Globus pallidus (tissue), 1 donor: Measurements from ENCODE around the gene NEURL3.
A peak's percentile ranks its signal among the peaks of the same experiment; 100 is the strongest.

Experiments used
- DNase-seq: peaks from one replicate; pipeline ENCODE4 v3.0.0-alpha.2; 2015; ENCODE audit warnings: low spot score

Gene NEURL3

DNA sequence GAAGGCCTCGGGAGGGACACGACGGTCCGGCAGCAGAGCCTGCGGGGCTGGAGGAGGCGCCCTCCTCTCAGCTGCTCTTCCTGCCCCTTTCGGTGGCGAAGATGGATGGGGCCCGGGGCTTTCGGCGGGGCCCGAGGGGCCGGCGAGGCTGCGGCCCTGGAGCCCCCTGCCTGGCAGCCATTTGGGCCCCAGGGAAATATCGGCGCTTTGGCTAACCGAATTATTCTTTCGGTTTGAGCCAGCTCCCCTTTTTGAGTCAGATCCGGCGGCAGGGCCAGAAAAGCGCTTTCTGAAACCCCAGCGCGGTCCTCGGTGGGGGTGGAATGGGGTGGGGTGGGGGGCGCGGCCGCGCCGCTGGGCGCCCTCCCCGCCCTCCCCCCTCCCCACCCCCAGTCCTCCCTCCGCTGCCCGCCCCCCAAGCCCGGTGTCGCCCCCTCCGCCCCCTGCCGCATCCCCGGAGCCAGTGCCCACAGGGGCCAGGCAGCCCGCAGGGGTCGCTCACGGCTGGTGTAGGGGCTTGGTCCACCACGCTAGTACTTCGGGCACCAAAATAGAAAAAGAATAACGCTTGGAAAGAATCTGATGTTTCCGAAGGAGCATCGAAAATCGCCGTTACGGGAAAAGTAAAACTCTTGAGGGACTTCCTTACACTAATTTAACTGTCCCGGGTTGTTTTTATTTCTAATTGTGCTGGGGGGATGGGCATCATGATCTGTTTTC, 22.3 kb upstream of the NEURL3 start:
- no peak for DNase-seq

- no peak for DNase-seq
Measured at GRCh38 chr2:96526615-96527285, 21.6 kb upstream of the NEURL3 start.

DNA sequence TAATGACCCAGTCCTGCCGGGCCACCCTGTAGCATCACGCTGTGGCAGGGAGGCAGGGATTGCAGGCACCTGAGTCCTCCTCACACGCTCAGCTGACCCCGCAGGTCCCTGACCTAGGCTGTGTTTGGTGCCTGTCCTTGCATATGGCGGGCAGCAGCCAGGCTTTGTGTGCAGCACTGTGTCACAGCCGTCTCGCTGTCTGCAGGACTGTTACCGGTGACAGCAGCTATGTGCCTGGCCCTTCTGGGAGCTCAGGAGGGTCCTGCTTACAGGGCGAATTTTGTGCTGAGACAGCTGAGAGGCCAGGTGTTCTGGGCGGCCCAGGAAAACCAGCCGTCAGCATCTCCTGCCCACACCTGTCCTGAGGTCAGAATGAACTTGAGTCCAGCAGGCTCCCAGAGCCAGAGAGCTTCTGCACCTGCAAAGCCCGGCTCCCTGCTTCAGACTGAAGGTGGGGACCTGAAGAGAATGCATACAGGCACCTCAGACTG, 21.0 kb upstream of the NEURL3 start:
- DNase-seq, result no peak

DNA sequence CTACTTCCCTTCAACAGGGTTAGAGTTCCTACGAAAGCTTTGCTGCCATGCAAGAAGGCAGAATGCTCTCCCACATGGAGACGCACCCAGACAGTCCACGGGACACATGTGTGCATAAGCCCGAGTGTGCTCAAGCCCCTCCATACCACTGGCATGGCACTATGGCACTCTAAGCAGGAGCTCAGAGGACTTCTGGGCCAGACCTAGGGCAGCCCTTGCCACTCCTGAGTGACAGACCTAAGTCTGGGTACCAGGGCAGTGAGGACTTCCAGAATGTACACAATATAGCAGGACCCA, 20.0 kb upstream of the NEURL3 start:
- no peak for DNase-seq

- DNase-seq, result no peak
Measured at GRCh38 chr2:96524482-96525210, 19.5 kb upstream of the NEURL3 start.

- DNase-seq, result no peak
Measured at GRCh38 chr2:96523659-96524481, 18.7 kb upstream of the NEURL3 start.

DNA sequence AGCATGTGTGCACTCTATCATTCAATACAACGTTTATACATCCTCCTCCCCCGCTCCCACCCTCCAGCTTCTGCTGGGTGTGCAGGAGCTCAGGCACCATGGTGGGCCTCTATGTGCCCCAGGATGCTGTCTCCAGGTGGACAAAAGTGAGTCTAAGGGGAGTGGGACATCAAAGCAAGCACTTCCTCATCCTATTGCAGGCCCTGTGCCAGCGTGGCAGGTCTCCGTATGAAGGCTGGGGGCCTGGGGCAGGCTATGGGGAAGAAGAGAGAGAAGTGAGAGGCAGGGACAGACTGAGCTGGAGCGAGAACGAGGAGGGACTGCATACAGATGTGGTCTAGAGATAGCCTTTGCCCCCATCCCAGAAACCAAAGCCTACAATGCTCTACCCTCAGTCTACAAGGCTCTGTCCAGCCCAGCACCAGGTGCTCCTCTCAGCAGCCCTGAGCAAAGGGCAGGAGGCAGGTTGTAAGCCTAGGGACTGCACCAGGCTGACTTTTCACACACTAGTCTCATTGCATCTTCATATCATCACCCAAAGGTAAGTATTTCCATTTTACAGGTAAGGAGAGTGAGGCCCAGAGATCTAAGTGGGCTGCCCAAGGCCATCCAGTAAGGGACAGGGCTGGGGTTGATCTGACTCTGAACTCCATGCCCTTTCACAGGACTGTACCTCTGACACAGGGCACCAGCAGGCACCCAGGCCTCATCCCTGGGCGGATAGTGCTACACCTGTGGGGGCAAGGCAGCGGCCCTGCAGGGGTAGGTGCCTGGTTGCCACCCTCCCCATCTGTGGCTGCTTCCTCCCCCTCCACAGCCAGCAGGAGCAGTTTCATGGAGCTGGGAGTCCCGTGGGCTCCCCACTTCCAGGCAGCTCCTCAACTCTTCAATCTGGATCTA, 17.4 kb upstream of the NEURL3 start:
- no peak for DNase-seq

DNA sequence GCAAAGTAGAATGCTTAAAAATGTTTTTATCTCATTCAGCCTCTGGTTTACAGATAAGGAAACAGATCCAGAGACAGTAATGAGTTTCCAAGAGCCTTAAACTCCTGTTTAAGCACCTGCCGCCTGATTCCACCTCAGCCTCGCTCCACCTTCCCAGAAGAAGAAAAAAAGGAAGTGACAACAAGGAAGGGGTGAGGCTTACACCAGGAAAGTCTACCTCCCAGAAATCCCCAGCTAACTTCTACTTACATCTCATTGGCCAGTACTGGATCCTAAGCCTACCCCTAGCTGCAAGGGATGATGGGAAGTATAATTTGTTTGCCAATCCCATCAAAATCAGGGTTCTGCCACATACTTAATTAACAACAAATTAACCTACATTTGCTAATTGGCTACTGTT, 16.1 kb upstream of the NEURL3 start:
- no peak for DNase-seq

GRCh38 chr2:96520697-96521096, 15.5 kb upstream of the NEURL3 start:
- DNase-seq, result no peak

- DNase-seq, result no peak
Measured at GRCh38 chr2:96520231-96520630, 15.1 kb upstream of the NEURL3 start.

DNA sequence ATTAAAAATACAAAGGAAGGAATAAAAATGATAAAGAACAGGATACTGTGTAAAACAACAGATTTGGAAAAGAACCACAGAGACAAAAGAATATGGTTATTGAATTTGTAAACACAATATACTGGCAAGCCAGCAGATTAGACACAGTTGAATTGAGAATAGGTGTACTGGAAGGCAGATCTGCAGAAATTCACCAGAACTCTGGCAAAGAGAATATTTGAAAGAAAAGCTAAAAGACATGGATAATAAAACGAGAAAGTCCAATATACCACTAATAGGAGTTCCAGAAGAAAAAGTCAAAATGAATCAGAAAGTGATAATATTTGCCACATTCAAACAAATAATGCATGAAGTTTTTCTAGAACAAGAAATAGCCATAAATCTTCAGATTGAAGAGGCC, 11.9 kb upstream of the NEURL3 start:
- no peak for DNase-seq

- no peak for DNase-seq
Measured at GRCh38 chr2:96514521-96514920, 9.4 kb upstream of the NEURL3 start.

- DNase-seq, result no peak
Measured at GRCh38 chr2:96512341-96512740, 7.2 kb upstream of the NEURL3 start.

DNA sequence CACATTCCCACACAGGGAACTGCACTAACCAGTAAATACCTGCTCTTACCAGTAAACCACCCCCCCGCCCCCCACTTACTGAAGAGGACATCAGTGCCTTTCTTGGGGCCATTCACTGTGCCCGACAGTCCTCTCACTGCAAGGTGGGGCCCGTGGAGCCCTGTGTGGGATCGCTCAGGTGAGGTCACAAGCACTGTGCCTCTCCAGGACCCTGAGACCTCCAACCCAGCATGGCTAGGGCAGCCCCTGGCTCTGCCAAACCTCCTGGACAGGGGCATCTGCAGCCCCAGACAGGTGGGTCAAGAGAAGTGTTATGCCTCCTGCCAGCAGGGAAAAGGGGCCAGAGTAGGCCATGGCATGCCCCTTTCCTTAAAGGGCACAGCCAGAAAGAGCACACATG, 6.7 kb upstream of the NEURL3 start:
- no peak for DNase-seq

GRCh38 chr2:96510931-96511595, 5.9 kb upstream of the NEURL3 start:
- no peak for DNase-seq

DNA sequence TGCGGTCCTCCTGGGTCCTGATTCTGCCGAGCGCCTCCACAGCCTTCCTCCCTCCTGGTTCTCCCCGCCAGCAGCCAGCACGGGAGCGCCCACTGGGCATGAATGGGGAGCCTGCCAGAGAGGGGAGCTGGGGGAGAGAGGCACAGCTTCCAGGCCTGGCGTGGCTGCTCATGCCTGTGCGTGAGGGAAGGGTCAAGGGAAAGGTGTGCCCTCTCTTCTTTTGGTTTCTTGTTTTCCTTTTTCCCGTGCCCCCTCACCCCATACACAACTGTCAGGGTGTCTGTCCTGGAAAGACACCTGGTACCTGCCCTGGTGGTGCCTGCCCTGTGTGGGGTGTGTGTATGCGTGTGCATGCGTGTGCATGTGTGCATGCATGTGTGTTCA, 4.7 kb upstream of the NEURL3 start:
- DNase-seq, result no peak

- DNase-seq, result peak; percentile 75
Measured at GRCh38 chr2:96509114-96509846, 4.1 kb upstream of the NEURL3 start.

DNA sequence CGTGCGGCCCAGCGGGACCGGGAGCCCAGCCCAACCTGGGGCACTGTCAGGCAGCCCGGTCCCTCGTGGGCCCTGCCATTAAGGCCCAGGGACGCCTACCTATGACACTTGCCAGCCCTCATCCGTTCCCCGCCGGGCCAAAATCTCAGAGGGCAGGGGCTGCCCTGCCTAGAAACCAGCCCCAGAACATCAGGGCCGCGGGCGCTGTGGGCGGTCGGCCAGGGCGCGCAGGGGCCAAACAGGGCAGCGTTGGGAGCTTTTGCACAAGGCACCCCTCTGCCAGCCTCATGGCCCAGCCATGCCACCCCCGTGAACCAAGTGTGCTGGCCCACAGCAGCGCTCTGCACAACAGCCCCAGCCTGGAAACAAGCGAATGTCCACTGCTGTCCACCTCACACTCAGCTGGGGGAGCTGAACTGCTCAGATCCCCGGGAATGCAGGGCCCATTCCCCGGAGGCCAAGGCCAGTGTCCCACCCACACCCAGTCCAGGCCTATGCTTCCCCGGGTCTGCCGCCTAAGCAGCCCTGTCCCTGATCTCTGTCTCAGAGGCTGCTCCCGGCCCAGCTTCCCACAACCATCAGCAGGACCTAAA, 3.5 kb upstream of the NEURL3 start:
- no peak for DNase-seq

DNA sequence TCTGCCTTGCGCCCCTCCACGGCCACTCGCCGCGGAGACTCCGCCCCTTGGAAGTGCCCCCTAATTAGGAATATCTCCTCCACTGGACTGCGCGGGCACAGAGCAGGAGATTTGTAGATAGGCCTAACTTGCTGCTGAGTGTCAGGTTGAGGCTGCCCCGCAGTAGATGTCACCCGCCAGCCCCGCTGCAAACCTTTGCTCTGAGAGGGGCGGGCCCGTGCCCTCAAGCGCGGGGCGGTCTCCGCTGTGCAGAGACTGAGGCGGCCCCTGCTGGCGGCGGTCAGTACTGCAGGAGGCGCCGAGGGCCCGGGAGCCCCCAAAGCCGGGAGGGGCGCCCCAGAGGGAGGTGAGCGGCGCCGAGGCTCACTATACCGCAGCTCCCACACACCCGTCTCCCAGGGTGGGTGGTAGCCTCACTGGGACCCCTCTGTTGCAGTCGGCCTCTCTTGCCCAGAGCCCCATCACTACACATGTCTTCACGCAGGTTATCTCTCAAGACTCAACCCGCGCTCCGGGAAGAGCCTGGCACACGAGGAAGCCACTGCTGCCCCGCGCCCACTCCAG, 2.9 kb upstream of the NEURL3 start:
- DNase-seq, result peak; percentile 50

DNA sequence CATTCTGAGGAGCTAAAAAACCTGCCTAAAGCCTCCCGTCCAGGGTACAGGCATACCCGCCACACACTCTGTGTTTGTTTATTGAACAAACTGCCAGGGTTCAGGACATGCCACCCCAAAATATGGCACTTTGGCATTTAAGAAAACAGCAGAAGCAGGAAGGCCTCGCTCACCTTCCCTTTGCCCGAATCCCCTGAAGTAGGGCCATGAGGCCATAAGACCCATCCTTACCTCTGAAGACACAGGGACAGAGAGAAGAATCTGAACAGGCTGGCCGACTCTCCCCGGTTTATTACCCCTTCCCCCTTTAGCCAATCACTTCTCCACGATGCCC, 1.7 kb upstream of the NEURL3 start:
- no peak for DNase-seq
